Endodermal cell (in vitro differentiated cells): ENCODE results near the gene MTOR. TPM values are rescaled to one million over a fixed set of nuclear protein-coding genes. Genes with fewer than 3 reads are reported as not detected.

Experiments used
- DNase-seq: peaks from one replicate; pipeline ENCODE4 v3.0.0-alpha.2; 2017
- H3K27ac ChIP-seq: 2 replicates; pipeline ENCODE4 v1.5.1; 2013; ENCODE audit warnings: mild to moderate bottlenecking, low read depth, low read length, moderate library complexity
- H3K27me3 ChIP-seq: 2 replicates; pipeline ENCODE4 v1.6.1; 2013; ENCODE audit warnings: mild to moderate bottlenecking, low read length, moderate library complexity; ENCODE audit not compliant: insufficient read depth, control insufficient read depth, poor library complexity, severe bottlenecking
- H3K36me3 ChIP-seq: 2 replicates; pipeline ENCODE4 v1.7.0; 2013; ENCODE audit warnings: mild to moderate bottlenecking, low read length, moderate library complexity; ENCODE audit not compliant: control insufficient read depth, insufficient read depth
- H3K4me1 ChIP-seq: one replicate; pipeline ENCODE4 v1.7.0; 2013; ENCODE audit warnings: low read length; ENCODE audit not compliant: control insufficient read depth, insufficient read depth
- H3K4me3 ChIP-seq: 2 replicates; pipeline ENCODE4 v1.5.1; 2013; ENCODE audit warnings: mild to moderate bottlenecking, low read length, moderate library complexity
- H3K9ac ChIP-seq: 2 replicates; pipeline ENCODE4 v1.6.1; 2013; ENCODE audit warnings: mild to moderate bottlenecking, low read length, moderate library complexity; ENCODE audit not compliant: poor library complexity, severe bottlenecking; ENCODE audit errors: extremely low read depth
- H3K9me3 ChIP-seq: 2 replicates; pipeline ENCODE4 v1.6.1; 2013; ENCODE audit warnings: mild to moderate bottlenecking, low read length, moderate library complexity; ENCODE audit not compliant: control insufficient read depth
- H3K27ac Mint-ChIP-seq: 2 replicates; pipeline ENCODE4 v1.8.0; 2020; ENCODE audit warnings: mixed read lengths
- H3K27me3 Mint-ChIP-seq: 2 replicates; pipeline ENCODE4 v1.8.0; 2021; ENCODE audit warnings: mild to moderate bottlenecking, mixed read lengths; ENCODE audit not compliant: insufficient read depth
- H3K36me3 Mint-ChIP-seq: 2 replicates; pipeline ENCODE4 v1.8.0; 2020; ENCODE audit warnings: low read depth, mixed read lengths
- H3K4me1 Mint-ChIP-seq: 2 replicates; pipeline ENCODE4 v1.8.0; 2020; ENCODE audit warnings: mixed read lengths
- H3K4me3 Mint-ChIP-seq: 2 replicates; pipeline ENCODE4 v1.8.0; 2020; ENCODE audit warnings: mild to moderate bottlenecking, moderate library complexity, mixed read lengths
- H3K9me3 Mint-ChIP-seq: 2 replicates; pipeline ENCODE4 v1.8.0; 2020; ENCODE audit warnings: mild to moderate bottlenecking, mixed read lengths
- WGBS, 2 experiments: methylation state at CpG; one replicate each; pipeline versions ENCODE4 v1.1.5 to v1.1.7; 2013; ENCODE audit warnings: missing lambda C conversion rate in 2 of 2, mixed read lengths in 1 of 2; ENCODE audit not compliant: insufficient coverage in 1 of 2, insufficient read length in 1 of 2; 5-methylcytosine and 5-hydroxymethylcytosine counted together
- total RNA-seq, 2 donors: library from RNA; stranded (reverse); fragmentation: NEBNext Ultra II Directional in 1 of 2; extraction: Animal tissue kit (Norgen Biotek cat#: 25700) in 1 of 2; gene quantifications; 2 replicates in 1 of 2; 3 replicates in 1 of 2; pipeline ENCODE4 v1.2.1, GENCODE V29; 2021
- TF ChIP-seq, protein P1 (sequence below): fragments of 200-600 bp; sonication (generic); conservative IDR thresholded peaks from 2 replicates; pipeline ENCODE4 v1.5.0; 2021; ENCODE audit warnings: antibody characterized with exemption, mild to moderate bottlenecking

The MTOR gene
- total RNA-seq, 2 donors from 2014 or later, result 69.0 to 78.3 TPM

DNA sequence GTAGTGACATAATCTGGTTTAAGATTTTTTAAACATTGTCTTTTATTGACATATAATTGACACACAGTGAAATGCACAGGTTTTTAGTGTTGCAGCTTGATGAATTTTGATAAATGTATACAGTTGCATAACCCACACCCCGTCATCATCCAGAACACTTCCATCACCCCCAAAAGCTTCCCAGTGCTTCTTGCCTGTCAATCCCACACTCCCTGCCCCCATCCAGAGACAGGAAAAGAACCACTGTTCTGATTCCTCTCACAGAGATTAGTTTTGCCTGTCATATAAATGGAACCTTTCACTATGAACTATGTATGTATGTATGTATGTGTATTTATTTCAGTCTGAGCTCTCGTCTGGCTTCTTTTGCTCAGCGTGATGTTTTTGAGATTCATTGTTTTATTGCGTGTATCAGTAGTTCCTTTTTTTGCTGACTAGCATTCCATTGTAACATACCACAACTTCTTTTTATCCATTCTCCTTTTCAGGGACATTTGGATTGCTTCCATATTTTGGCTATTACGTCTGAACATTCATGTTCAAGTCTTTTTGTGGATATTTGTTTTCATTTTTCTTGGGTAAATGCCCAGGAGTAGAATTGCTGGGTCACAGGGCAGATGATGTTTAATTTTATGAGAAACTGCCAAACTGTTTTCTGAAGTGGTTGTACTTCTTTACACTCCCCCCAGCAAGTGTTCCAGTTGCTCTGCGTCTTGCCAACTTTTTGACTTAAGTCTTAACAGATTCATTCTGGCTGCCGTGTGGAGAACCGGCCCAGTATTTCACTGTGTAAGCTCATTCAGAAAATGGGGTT is 19.4 kb upstream of the MTOR start:
- H3K9me3 ChIP-seq, result no peaks in the 10 kb centered on the region
- Mint-ChIP-seq H3K27me3 (no peaks in the 10 kb centered on the region), H3K9me3 (no peaks in the 10 kb centered on the region), H3K4me3 (no peak overlapping the region), H3K4me1 (peaks cover 26% of the 10 kb centered on the region), H3K27ac (no peak overlapping the region), H3K36me3 (peaks cover 42% of the 10 kb centered on the region)
- 92 to 94% methylated on average over 4 to 8 of the region's 8 CpGs for WGBS, 2 experiments
- no peaks in the 10 kb centered on the region for H3K27me3 ChIP-seq
- H3K36me3 ChIP-seq, result peaks cover 20% of the 10 kb centered on the region
- H3K4me1 ChIP-seq, result peaks cover 10% of the 10 kb centered on the region
- H3K4me3 ChIP-seq, result no peak overlapping the region
- no peak overlapping the region for H3K9ac ChIP-seq
- TF ChIP-seq, protein P1, sequence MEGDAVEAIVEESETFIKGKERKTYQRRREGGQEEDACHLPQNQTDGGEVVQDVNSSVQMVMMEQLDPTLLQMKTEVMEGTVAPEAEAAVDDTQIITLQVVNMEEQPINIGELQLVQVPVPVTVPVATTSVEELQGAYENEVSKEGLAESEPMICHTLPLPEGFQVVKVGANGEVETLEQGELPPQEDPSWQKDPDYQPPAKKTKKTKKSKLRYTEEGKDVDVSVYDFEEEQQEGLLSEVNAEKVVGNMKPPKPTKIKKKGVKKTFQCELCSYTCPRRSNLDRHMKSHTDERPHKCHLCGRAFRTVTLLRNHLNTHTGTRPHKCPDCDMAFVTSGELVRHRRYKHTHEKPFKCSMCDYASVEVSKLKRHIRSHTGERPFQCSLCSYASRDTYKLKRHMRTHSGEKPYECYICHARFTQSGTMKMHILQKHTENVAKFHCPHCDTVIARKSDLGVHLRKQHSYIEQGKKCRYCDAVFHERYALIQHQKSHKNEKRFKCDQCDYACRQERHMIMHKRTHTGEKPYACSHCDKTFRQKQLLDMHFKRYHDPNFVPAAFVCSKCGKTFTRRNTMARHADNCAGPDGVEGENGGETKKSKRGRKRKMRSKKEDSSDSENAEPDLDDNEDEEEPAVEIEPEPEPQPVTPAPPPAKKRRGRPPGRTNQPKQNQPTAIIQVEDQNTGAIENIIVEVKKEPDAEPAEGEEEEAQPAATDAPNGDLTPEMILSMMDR, result no peak
- H3K27ac ChIP-seq, result no peak overlapping the region
- no peak for DNase-seq

DNA sequence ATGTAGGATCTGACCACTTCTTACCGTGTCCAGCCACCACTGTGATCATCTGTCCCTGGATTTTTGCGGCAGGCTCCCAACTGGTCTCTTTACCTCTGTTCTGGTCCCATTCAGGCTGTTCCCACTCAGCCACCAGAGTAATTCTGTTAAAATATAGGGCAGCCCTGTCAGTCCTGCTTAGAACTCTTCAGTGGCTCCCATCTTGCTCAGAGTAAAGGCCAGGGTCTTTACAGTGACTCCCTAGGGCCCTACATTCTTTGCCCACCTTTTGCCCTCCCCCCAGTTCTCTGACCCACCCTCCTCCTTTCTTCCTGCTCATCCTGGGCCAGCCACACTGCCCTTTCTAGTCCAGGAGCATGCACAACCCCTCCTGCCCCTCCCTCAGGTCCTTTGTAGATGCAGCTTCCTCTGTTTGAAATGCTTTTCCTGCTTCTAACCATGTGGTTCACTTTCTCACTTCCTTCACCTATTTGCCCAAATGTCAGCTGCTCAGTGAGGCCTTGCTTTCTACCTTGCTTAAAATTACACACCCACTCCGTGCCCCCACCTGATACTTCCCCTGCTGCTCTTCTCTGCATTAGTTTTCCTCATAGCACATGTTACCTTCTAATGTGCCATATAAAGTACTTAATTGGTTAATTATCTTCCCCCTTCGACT is 18.5 kb upstream of the MTOR start:
- Mint-ChIP-seq H3K4me1 (peaks cover 20% of the 10 kb centered on the region), H3K27ac (no peak overlapping the region), H3K27me3 (no peaks in the 10 kb centered on the region), H3K36me3 (peaks cover 40% of the 10 kb centered on the region), H3K4me3 (no peak overlapping the region), H3K9me3 (no peaks in the 10 kb centered on the region)
- no peak for DNase-seq
- H3K9me3 ChIP-seq, result no peaks in the 10 kb centered on the region
- peaks cover 5% of the 10 kb centered on the region for H3K4me1 ChIP-seq
- WGBS, 2 experiments, result 93 to 95% methylated on average over 3 to 4 of the region's 4 CpGs
- no peaks in the 10 kb centered on the region for H3K27me3 ChIP-seq
- H3K4me3 ChIP-seq, result no peak overlapping the region
- H3K27ac ChIP-seq, result no peak overlapping the region
- TF ChIP-seq, protein P1, result no peak
- peaks cover 19% of the 10 kb centered on the region for H3K36me3 ChIP-seq
- H3K9ac ChIP-seq, result no peak overlapping the region

DNA sequence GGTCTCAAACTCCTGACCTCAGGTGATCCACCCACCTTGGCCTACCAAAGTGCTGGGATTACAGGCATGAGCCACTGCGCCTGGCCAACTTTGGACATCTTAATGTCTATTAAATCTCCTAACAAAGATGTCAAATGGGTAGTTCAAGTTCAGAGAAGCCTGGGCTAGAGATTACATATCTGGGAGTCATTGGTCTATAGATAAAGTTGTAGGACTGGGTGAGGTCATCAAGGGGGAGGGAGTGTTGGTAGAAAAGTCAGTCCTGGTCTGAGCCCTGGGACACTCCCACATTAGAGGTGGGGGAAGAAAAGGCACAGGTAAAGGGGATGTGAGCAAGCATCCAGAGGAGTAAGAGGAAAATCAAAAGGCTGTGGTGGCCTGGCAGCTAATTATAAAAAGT is 17.3 kb upstream of the MTOR start:
- no peak overlapping the region for H3K4me3 Mint-ChIP-seq
- no peaks in the 10 kb centered on the region for H3K4me1 ChIP-seq
- WGBS, 2 experiments, result 95% methylated on average over 1 of the region's 1 CpG; no CpG with 5 or more reads in 1 of the 2 experiments
- peaks cover 14% of the 10 kb centered on the region for H3K4me1 Mint-ChIP-seq
- no peak overlapping the region for H3K27ac Mint-ChIP-seq
- no peaks in the 10 kb centered on the region for H3K27me3 Mint-ChIP-seq
- TF ChIP-seq, protein P1, result no peak
- H3K36me3 ChIP-seq, result peaks cover 17% of the 10 kb centered on the region
- no peaks in the 10 kb centered on the region for H3K9me3 ChIP-seq
- H3K27ac ChIP-seq, result no peak overlapping the region
- H3K9ac ChIP-seq, result no peak overlapping the region
- H3K4me3 ChIP-seq, result no peak overlapping the region
- DNase-seq, result no peak
- H3K36me3 Mint-ChIP-seq, result peaks cover 39% of the 10 kb centered on the region
- H3K27me3 ChIP-seq, result no peaks in the 10 kb centered on the region
- no peaks in the 10 kb centered on the region for H3K9me3 Mint-ChIP-seq
